Colonic mucosa (tissue), 4 donors: Measurements from ENCODE around the gene ENKD1. TPM values are rescaled to one million over a fixed set of nuclear protein-coding genes. Genes with fewer than 3 reads are reported as not detected.

ENCODE experiments used
- DNase-seq: peaks from one replicate; pipeline ENCODE4 v3.0.0-alpha.2; 2020
- H3K27ac ChIP-seq: fragments of 200-600 bp; one replicate; pipeline ENCODE4 v1.8.0; 2021
- H3K27me3 ChIP-seq: fragments of 200-600 bp; one replicate; pipeline ENCODE4 v1.8.0; 2021
- H3K36me3 ChIP-seq: fragments of 200-600 bp; one replicate; pipeline ENCODE4 v1.8.0; 2021
- H3K4me1 ChIP-seq: fragments of 200-600 bp; one replicate; pipeline ENCODE4 v1.8.0; 2021; ENCODE audit warnings: mild to moderate bottlenecking
- H3K4me3 ChIP-seq: fragments of 200-600 bp; one replicate; pipeline ENCODE4 v1.8.0; 2021
- H3K9ac ChIP-seq, 2 donors: one replicate each; pipeline ENCODE4 v1.7.0; 2013; ENCODE audit warnings: control low read depth in 2 of 2, low read depth in 2 of 2, low read length in 2 of 2
- H3K9me3 ChIP-seq: fragments of 200-600 bp; one replicate; pipeline ENCODE4 v1.8.0; 2021
- intact Hi-C: fragments of 100-400 bp; cut with DNase I; formaldehyde crosslinking; loops from one replicate; pipeline ENCODE4 v1.14.1; 2022
- total RNA-seq, 2 donors: library from RNA; stranded (reverse); fragmentation: NEBNext Ultra II Directional in 1 of 2; extraction: Animal tissue kit (Norgen Biotek cat#: 25700) in 1 of 2; gene quantifications; one replicate each; pipeline ENCODE4 v1.2.1, GENCODE V29; 2021
- TF ChIP-seq, protein P1 (sequence below): fragments of 200-600 bp; IDR thresholded peaks from one replicate; pipeline ENCODE4 v1.8.0; 2022; ENCODE audit warnings: antibody characterized with exemption, mild to moderate bottlenecking
- donor health status: healthy.
- donor health status: DM: no; HTN: no; CAD: no.
- donor health status: DM: no; HTN: no; CAD: no.

ENKD1 gene
- total RNA-seq, 2 donors from 2014 or later = 9.1 to 13.0 TPM

DNA sequence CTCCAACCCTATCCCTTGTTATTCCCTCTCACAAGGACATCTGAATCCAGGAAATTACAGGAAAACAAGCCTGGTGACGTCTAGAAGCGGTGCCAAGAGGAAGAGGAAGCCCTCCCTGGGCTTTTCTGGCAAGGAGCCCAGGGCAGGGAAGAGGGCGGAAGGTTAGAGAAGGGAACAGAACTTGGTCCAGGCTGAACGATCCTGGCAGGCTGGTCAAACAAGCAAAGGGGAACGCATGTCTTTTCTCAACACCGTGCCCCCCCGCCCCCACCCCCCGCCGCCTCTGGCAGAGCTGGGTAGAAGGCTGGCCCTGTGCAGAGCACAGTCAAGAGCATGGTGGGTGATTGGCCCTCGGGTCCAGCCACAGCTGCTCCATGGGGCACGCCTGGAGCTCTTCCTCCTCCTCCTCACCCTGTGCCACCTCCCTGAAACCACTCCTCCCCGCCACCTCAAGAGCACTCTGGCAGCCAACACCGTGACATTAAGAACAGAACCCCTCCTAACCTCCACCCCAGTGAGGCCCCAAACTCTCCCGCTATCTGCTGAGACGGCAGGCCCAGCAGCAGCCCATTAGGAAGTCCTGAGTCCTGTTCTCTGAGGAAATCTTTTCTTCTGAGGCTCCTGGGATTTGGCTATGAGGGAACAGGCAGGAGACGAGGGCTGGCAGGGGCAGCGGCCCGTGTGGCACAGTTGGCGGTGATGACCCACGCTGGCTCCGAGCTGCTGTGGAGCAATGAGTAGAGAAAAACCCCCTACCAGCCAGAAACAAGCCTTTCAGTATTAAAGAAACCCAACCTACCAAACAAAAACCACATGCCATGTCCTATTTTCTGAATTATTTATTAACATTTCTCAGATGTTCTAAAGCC, 7.4 kb upstream of the ENKD1 start:
- H3K9ac ChIP-seq = peak overlapping the region; percentile 24 to 77
- intact Hi-C loops = loop anchor here (5.0 kb wide), 1 partner anchor 138 kb away; no protein-coding TSS in a partner anchor
- DNase-seq = peak; percentile 92
- H3K27ac ChIP-seq = peak overlapping the region; percentile 86
- TF ChIP-seq, protein P1, sequence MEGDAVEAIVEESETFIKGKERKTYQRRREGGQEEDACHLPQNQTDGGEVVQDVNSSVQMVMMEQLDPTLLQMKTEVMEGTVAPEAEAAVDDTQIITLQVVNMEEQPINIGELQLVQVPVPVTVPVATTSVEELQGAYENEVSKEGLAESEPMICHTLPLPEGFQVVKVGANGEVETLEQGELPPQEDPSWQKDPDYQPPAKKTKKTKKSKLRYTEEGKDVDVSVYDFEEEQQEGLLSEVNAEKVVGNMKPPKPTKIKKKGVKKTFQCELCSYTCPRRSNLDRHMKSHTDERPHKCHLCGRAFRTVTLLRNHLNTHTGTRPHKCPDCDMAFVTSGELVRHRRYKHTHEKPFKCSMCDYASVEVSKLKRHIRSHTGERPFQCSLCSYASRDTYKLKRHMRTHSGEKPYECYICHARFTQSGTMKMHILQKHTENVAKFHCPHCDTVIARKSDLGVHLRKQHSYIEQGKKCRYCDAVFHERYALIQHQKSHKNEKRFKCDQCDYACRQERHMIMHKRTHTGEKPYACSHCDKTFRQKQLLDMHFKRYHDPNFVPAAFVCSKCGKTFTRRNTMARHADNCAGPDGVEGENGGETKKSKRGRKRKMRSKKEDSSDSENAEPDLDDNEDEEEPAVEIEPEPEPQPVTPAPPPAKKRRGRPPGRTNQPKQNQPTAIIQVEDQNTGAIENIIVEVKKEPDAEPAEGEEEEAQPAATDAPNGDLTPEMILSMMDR = no peak
- H3K4me3 ChIP-seq = no peak overlapping the region
- H3K4me1 ChIP-seq = peaks cover 22% of the 10 kb centered on the region
- no peaks in the 10 kb centered on the region for H3K36me3 ChIP-seq
- no peaks in the 10 kb centered on the region for H3K27me3 ChIP-seq
- H3K9me3 ChIP-seq = no peaks in the 10 kb centered on the region

DNA sequence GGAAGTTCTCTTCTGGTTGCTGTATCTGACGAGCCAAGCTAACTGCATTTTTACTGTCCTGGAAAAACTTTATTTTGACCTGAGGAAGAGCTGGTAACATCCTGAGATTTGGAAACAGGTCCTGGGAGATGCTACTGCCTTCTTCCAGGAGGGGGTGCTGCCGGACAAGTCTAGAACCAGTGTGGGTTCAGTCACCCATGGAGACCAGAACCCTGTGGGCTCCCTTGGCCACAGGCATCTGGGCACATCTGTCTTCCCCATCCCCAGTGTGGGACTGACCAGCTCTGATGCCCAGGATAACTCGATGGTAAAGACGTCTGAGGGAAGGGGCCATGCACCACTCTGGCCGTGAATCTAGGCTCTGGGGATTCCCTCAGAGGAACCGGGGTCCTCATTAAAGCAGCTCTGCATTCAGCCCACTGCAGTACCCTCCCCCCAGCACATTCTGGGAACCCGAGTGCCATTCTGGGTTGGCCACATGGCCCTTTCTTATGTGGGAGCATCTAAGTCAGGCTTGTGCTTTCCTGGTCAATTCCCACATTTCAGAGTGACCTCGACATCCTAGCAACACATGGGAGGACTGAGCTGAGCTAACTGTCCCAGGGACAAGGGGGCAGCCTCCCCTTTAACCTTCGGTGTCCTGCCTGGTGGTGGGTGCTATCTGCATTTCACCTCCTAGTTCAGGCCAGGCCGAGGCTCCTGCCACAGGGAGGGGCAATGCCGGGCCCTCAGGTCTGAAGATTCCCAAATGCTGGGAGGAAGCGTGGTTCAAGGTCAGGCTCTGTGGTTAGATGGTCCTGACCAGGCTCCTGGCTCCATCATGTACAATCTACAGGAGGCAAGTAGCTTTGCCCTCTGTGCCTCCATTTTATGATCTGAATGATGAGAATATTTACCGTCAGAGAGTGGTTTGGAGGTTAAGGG, 6.5 kb upstream of the ENKD1 start:
- Histone ChIP-seq H3K4me3 (no peak overlapping the region), H3K36me3 (no peaks in the 10 kb centered on the region), H3K27ac (peak overlapping the region; percentile 86), H3K9ac (peak overlapping the region; percentile 24 to 77), H3K4me1 (peaks cover 22% of the 10 kb centered on the region), H3K27me3 (no peaks in the 10 kb centered on the region), H3K9me3 (no peaks in the 10 kb centered on the region)
- DNase-seq = peak; percentile 89
- TF ChIP-seq, protein P1 = peak; percentile 83
- intact Hi-C loops = loop anchor here (5.0 kb wide), 1 partner anchor 139 kb away; no protein-coding TSS in a partner anchor

DNA sequence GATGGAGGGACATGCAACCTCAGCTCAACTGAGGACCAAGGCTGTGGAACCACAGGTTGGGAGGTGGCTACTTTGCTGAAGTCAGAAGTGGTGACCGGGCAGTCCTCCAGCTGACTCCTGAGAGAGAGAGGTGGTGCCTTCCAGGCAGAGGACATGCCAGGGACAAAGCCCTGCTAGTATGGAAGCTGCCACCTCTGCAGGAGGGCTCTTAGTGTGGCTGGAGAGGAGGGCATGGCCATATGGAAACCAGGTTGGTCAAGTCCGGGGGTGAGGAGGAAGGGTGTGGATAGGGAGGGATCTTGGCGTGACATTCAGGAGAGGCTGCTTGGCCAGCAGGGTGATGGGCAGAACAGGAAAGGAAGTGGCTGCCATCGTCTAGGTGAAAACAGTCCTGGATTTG, 5.8 kb upstream of the ENKD1 start:
- Histone ChIP-seq H3K36me3 (no peaks in the 10 kb centered on the region), H3K9ac (no peak overlapping the region), H3K4me3 (no peak overlapping the region), H3K27me3 (no peaks in the 10 kb centered on the region), H3K27ac (peak overlapping the region; percentile 86), H3K9me3 (no peaks in the 10 kb centered on the region), H3K4me1 (peaks cover 27% of the 10 kb centered on the region)
- intact Hi-C loops = loop anchor here (5.0 kb wide), 1 partner anchor 140 kb away; no protein-coding TSS in a partner anchor
- DNase-seq = no peak
- TF ChIP-seq, protein P1 = no peak

DNA sequence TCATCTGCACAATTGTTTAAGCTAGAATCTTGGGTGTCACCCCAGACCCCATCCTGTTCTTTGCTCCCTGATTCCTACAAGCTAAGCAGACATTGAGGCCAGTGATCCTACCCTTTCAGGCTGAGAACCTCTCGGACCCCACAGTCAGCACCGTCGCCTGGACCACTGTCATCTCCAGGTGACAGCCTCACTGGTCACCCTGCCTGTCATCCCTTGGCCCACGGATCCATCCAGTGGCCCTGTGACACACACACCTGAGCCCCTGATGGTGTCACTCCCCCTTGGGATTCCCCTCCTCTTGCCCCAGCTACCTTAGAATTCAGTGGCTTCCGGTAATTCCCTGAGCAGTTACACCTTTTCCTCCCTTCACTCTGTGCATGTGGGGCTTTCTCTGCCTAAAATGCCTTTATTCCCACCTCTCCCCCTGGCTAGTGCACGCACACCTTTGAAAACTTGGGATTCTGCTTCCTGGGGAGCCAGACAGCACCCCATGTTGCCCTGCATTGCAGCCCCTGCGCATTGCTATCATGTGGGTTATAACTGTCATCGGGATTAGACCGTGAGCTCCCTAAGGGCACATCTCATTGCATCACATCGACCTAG, 3.0 kb upstream of the ENKD1 start:
- Histone ChIP-seq H3K9me3 (no peaks in the 10 kb centered on the region), H3K36me3 (no peaks in the 10 kb centered on the region), H3K4me1 (peaks cover 30% of the 10 kb centered on the region), H3K27me3 (no peaks in the 10 kb centered on the region), H3K27ac (no peak overlapping the region), H3K9ac (no peak overlapping the region), H3K4me3 (no peak overlapping the region)
- intact Hi-C loops = loop anchor here (5.0 to 10.0 kb wide), 2 partner anchors 143 to 145 kb away; partner anchors contain the start of gene RIPOR1
- TF ChIP-seq, protein P1 = no peak
- DNase-seq = no peak
